ENCODE measurements around the gene HOXD9.

DNA sequence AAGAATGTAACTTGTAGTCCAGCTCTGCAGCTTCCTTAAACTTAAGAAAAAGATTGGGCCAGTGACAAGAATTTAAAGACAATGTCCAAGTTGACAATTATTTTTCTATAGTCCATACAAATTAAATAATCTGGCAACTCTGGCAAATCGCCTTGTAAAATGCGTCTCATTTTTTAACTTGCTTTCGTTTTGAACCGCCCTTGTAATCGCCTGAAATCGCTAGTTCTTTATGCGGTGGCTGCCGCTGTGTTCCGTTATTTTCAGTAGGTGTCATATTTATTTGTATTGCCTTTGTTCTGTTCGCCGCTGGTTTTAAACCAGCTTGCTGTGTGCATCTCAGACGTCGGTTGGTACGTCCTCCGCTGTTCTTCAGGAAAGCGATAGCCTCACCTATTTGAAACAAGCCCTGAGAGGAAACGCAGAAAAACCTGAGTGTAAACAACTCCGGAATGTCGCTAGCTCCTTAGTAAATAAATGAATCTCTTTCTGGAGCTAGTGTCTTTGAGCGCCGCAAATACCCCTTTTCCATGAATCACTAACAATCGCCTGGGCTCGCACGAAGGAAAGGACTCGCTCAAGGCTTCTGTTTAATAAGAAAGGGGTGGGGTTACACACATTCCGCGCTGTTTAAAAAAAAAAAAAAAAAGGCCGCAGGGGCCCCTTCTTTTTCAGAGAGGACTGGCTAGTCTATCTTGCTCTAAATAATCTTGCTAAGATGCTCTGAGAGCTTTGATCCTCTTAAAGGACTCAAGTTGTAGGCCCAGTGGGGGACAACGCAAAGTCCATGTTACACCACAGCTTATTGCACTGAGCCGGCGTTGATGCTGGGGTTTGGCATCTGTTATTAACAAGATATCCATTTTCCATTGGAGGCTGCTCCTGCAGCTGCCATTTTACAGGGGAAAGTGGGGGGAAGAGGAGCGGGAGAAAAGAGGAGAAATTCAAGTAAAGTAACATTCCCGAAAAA is 10.0 kb downstream of the HOXD9 start:
- TF ChIP-seq, protein P1, sequence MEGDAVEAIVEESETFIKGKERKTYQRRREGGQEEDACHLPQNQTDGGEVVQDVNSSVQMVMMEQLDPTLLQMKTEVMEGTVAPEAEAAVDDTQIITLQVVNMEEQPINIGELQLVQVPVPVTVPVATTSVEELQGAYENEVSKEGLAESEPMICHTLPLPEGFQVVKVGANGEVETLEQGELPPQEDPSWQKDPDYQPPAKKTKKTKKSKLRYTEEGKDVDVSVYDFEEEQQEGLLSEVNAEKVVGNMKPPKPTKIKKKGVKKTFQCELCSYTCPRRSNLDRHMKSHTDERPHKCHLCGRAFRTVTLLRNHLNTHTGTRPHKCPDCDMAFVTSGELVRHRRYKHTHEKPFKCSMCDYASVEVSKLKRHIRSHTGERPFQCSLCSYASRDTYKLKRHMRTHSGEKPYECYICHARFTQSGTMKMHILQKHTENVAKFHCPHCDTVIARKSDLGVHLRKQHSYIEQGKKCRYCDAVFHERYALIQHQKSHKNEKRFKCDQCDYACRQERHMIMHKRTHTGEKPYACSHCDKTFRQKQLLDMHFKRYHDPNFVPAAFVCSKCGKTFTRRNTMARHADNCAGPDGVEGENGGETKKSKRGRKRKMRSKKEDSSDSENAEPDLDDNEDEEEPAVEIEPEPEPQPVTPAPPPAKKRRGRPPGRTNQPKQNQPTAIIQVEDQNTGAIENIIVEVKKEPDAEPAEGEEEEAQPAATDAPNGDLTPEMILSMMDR (IDR thresholded peaks at IDR 0.05), result no peak
- TF ChIP-seq POLR2A (IDR thresholded peaks at IDR 0.05), result no peak
